SK-N-SH (cell line): Measurements from ENCODE around the gene NSD2. TPM values are rescaled to one million over a fixed set of nuclear protein-coding genes. Genes with fewer than 3 reads are reported as not detected.

Experiments
- CTCF ChIA-PET: fragments of 300-600, 350-600 bp; formaldehyde crosslinking; extraction: SDS; loops from one replicate; lab custom pipeline; 2021; lab: Yijun Ruan, JAX
- POLR2A ChIA-PET: fragments of 350-600 bp; sonication (Branson Sonifier 250); formaldehyde crosslinking; extraction: SDS; loops from one replicate; lab custom pipeline; 2020; ENCODE audit warnings: antibody characterized with exemption, inconsistent platforms; lab: Yijun Ruan, JAX
- DNase-seq: peaks from one replicate; pipeline ENCODE4 v3.0.0; 2012
- H2AFZ ChIP-seq: fragments of 200-600 bp; sonication (generic); 2 replicates; pipeline ENCODE4 v1.8.1; 2016; ENCODE audit warnings: antibody characterized with exemption, mild to moderate bottlenecking, low read depth
- H3F3A ChIP-seq: fragments of 200-600 bp; sonication (generic); replicated peaks from 2 replicates; pipeline ENCODE3; 2016; ENCODE audit warnings: antibody characterized with exemption, mild to moderate bottlenecking; ENCODE audit not compliant: insufficient read depth
- H3K27ac ChIP-seq, 2 experiments: fragments of 200-500 bp in 1 of 2; fragments of 200-600 bp in 1 of 2; sonication (Bioruptor generic) in 1 of 2; sonication (generic), shearing (Covaris generic) in 1 of 2; 2 replicates each; pipeline versions ENCODE4 v1.5.1 to v1.6.1; 2014 to 2016; ENCODE audit warnings: low read depth in 2 of 2, inconsistent platforms in 1 of 2, low read length in 1 of 2, mild to moderate bottlenecking in 1 of 2, mixed read lengths in 1 of 2
- H3K27me3 ChIP-seq: fragments of 200-600 bp; sonication (generic), shearing (Covaris generic); 2 replicates; pipeline ENCODE4 v1.6.1; 2016; ENCODE audit warnings: mixed run types; ENCODE audit not compliant: insufficient read depth
- H3K36me3 ChIP-seq, 2 experiments: fragments of 200-500 bp in 1 of 2; fragments of 200-600 bp in 1 of 2; sonication (Bioruptor generic) in 1 of 2; sonication (generic) in 1 of 2; replicated peaks in 1 of 2; 2 replicates each; pipeline versions ENCODE3 to v1.5.1; 2014 to 2016; ENCODE audit warnings: low read length in 1 of 2, mild to moderate bottlenecking in 1 of 2; ENCODE audit not compliant: insufficient read depth in 2 of 2, control insufficient read depth in 1 of 2
- H3K4me1 ChIP-seq, 2 experiments: fragments of 200-500 bp in 1 of 2; fragments of 200-600 bp in 1 of 2; sonication (Bioruptor generic) in 1 of 2; sonication (generic), shearing (Covaris generic) in 1 of 2; 2 replicates each; pipeline versions ENCODE4 v1.5.1 to v1.6.1; 2014 to 2016; ENCODE audit warnings: low read depth in 1 of 2, low read length in 1 of 2, mixed run types in 1 of 2; ENCODE audit not compliant: insufficient read depth in 2 of 2, control insufficient read depth in 1 of 2
- H3K4me2 ChIP-seq: fragments of 200-600 bp; sonication (generic), shearing (Covaris generic); 2 replicates; pipeline ENCODE4 v1.6.1; 2017; ENCODE audit warnings: mixed run types
- H3K4me3 ChIP-seq, 2 experiments: fragments of 200-500 bp in 1 of 2; fragments of 200-600 bp in 1 of 2; sonication (Bioruptor generic) in 1 of 2; sonication (generic), shearing (Covaris generic) in 1 of 2; 2 replicates each; pipeline versions ENCODE4 v1.5.1 to v1.8.1; 2014 to 2016; ENCODE audit warnings: low read depth in 2 of 2, inconsistent platforms in 1 of 2, low read length in 1 of 2, mild to moderate bottlenecking in 1 of 2, mixed read lengths in 1 of 2, moderate library complexity in 1 of 2
- H3K79me2 ChIP-seq: fragments of 200-600 bp; sonication (generic); 2 replicates; pipeline ENCODE4 v1.8.1; 2017; ENCODE audit warnings: mild to moderate bottlenecking; ENCODE audit not compliant: insufficient read depth
- H3K9ac ChIP-seq: fragments of 200-600 bp; sonication (generic); 2 replicates; pipeline ENCODE4 v1.6.1; 2017; ENCODE audit warnings: mixed run types
- H3K9me2 ChIP-seq: fragments of 200-600 bp; sonication (generic); 2 replicates; pipeline ENCODE4 v1.6.1; 2017; ENCODE audit warnings: mixed run types
- H3K9me3 ChIP-seq: fragments of 200-600 bp; sonication (generic); 2 replicates; pipeline ENCODE4 v1.6.1; 2017; ENCODE audit warnings: mixed run types, mild to moderate bottlenecking, moderate library complexity
- H4K20me1 ChIP-seq: fragments of 200-600 bp; sonication (generic); 2 replicates; pipeline ENCODE4 v1.6.1; 2017; ENCODE audit warnings: mild to moderate bottlenecking, mixed run types; ENCODE audit not compliant: insufficient read depth
- ELF1 ChIP-seq: IDR thresholded peaks from 2 replicates; pipeline ENCODE4 v1.4.0; 2012
- FOSL2 ChIP-seq: IDR thresholded peaks from 2 replicates; pipeline ENCODE4 v1.4.0; 2012; ENCODE audit warnings: low read depth, mild to moderate bottlenecking, moderate library complexity, borderline replicate concordance
- FOXM1 ChIP-seq: IDR thresholded peaks from 2 replicates; pipeline ENCODE4 v1.4.0; 2012; ENCODE audit warnings: low read depth, mild to moderate bottlenecking
- GATA2 ChIP-seq: sonication (generic); formaldehyde crosslinking; IDR thresholded peaks from 2 replicates; pipeline ENCODE4 v1.5.0; 2020; ENCODE audit warnings: mild to moderate bottlenecking, missing genetic modification reagents
- IRF3 ChIP-seq: fragments of 150-350 bp; IDR thresholded peaks from 2 replicates; pipeline ENCODE4 v1.6.1; 2016; ENCODE audit warnings: mild to moderate bottlenecking, low read depth, low read length
- JUND ChIP-seq: IDR thresholded peaks from 2 replicates; pipeline ENCODE4 v1.4.0; 2012
- MXI1 ChIP-seq: IDR thresholded peaks from 2 replicates; pipeline ENCODE4 v1.6.1; 2012; ENCODE audit warnings: mild to moderate bottlenecking, low read depth, low read length, improper control_type of control experiment
- NFIC ChIP-seq: IDR thresholded peaks from 2 replicates; pipeline ENCODE4 v1.4.0; 2012; ENCODE audit warnings: borderline replicate concordance
- POLR2AphosphoS5 ChIP-seq: IDR thresholded peaks from 2 replicates; pipeline ENCODE4 v1.6.1; 2012; ENCODE audit warnings: low read depth, low read length
- RFX5 ChIP-seq: IDR thresholded peaks from 2 replicates; pipeline ENCODE4 v1.6.1; 2012; ENCODE audit warnings: mild to moderate bottlenecking, improper control_type of control experiment, low read length
- RXRA ChIP-seq: IDR thresholded peaks from 2 replicates; pipeline ENCODE4 v1.4.0; 2012; ENCODE audit warnings: low read depth, mild to moderate bottlenecking, borderline replicate concordance
- TCF12 ChIP-seq: IDR thresholded peaks from 2 replicates; pipeline ENCODE4 v1.4.0; 2012
- USF2 ChIP-seq: fragments of 150-350 bp; IDR thresholded peaks from 2 replicates; pipeline ENCODE4 v1.6.1; 2017; ENCODE audit warnings: antibody characterized with exemption, low read length, low read depth, borderline replicate concordance
- YY1 ChIP-seq: IDR thresholded peaks from 2 replicates; pipeline ENCODE4 v1.4.0; 2012; ENCODE audit warnings: low read depth, mild to moderate bottlenecking
- WGBS: methylation state at CpG from one replicate; pipeline ENCODE4 v1.1.6; 2017; ENCODE audit warnings: low lambda C conversion rate; 5-methylcytosine and 5-hydroxymethylcytosine counted together
- polyA plus RNA-seq, 3 experiments: library from polyadenylated mRNA; depleted of rRNA; stranded (reverse); fragments of >200 nt; gene quantifications; 2 replicates each; pipeline ENCODE4 v1.2.3, GENCODE V29; 2012
- TF ChIP-seq, protein P1 (sequence below): fragments of 200-600 bp; sonication (generic); IDR thresholded peaks from 2 replicates; pipeline ENCODE4 v1.6.1; 2017; ENCODE audit warnings: antibody characterized with exemption, mild to moderate bottlenecking, moderate library complexity
- TF ChIP-seq, protein P2 (sequence below): IDR thresholded peaks from 2 replicates; pipeline ENCODE4 v1.4.0; 2012; ENCODE audit warnings: low read depth, borderline replicate concordance
- TF ChIP-seq, protein P3 (sequence below): IDR thresholded peaks from 2 replicates; pipeline ENCODE4 v1.4.0; 2012; ENCODE audit warnings: low read depth, borderline replicate concordance

NSD2 gene
- polyA plus RNA-seq, 1 of the 3 experiments (the other 2 are of a cell fraction) = 34.2 TPM

DNA sequence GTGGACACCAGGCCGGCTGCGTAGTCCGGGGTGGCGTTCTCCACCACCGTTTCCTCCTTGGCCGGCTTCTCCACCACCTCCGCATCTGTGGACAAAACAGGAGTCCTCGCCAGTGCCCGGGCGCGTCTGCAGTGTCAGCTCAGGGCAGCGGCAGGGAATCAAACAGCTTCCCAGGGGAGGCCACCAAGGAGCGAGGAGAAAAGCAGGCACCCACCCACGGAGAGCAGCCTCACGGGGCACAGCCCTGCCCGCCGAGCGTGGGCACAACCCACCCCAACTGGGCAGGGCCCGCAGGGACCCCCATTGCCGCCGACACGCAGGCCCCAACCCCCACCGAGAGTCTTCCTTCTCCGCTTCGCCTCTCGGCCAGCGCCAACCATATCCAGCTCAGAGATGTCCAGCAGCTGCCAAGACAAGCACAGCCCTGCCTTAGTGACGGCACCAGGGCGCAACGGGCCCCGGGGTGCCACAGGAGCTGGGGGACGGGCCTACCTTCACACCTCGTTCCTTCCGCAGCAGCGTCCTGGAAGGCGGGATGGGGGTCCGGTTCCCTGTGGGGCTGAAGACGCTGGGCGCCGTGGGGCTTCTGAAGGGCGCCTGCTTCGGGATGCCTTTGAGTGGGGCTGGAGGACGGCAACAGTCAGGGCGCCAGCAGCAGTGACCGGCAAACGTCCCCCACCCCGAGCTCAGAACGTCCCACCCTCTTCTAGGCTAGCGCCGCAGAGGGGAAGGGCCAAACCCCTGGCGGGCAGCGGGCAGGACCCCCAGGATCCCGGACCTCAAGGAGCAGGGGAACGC, 114.8 kb downstream of the NSD2 start:
- H3K9me2 ChIP-seq = no peaks in the 10 kb centered on the region
- peaks cover 14% of the 10 kb centered on the region for H3F3A ChIP-seq
- 0 out of 2 replicates have a peak, but pooled peaks cover 5% of the 10 kb centered on the region for H4K20me1 ChIP-seq
- H2AFZ ChIP-seq = no peak overlapping the region
- peak; percentile 34 for DNase-seq
- TF ChIP-seq FOXM1 (no peak), POLR2AphosphoS5 (no peak), IRF3 (no peak), FOSL2 (no peak), YY1 (no peak), USF2 (no peak), RXRA (no peak), RFX5 (no peak), GATA2 (CRISPR knock-in tag) (no peak), MXI1 (no peak), TCF12 (no peak), JUND (no peak), ELF1 (no peak), NFIC (no peak)
- TF ChIP-seq, protein P1, sequence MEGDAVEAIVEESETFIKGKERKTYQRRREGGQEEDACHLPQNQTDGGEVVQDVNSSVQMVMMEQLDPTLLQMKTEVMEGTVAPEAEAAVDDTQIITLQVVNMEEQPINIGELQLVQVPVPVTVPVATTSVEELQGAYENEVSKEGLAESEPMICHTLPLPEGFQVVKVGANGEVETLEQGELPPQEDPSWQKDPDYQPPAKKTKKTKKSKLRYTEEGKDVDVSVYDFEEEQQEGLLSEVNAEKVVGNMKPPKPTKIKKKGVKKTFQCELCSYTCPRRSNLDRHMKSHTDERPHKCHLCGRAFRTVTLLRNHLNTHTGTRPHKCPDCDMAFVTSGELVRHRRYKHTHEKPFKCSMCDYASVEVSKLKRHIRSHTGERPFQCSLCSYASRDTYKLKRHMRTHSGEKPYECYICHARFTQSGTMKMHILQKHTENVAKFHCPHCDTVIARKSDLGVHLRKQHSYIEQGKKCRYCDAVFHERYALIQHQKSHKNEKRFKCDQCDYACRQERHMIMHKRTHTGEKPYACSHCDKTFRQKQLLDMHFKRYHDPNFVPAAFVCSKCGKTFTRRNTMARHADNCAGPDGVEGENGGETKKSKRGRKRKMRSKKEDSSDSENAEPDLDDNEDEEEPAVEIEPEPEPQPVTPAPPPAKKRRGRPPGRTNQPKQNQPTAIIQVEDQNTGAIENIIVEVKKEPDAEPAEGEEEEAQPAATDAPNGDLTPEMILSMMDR = no peak
- TF ChIP-seq, protein P2, sequence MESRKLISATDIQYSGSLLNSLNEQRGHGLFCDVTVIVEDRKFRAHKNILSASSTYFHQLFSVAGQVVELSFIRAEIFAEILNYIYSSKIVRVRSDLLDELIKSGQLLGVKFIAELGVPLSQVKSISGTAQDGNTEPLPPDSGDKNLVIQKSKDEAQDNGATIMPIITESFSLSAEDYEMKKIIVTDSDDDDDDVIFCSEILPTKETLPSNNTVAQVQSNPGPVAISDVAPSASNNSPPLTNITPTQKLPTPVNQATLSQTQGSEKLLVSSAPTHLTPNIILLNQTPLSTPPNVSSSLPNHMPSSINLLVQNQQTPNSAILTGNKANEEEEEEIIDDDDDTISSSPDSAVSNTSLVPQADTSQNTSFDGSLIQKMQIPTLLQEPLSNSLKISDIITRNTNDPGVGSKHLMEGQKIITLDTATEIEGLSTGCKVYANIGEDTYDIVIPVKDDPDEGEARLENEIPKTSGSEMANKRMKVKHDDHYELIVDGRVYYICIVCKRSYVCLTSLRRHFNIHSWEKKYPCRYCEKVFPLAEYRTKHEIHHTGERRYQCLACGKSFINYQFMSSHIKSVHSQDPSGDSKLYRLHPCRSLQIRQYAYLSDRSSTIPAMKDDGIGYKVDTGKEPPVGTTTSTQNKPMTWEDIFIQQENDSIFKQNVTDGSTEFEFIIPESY = no peak
- TF ChIP-seq, protein P3, sequence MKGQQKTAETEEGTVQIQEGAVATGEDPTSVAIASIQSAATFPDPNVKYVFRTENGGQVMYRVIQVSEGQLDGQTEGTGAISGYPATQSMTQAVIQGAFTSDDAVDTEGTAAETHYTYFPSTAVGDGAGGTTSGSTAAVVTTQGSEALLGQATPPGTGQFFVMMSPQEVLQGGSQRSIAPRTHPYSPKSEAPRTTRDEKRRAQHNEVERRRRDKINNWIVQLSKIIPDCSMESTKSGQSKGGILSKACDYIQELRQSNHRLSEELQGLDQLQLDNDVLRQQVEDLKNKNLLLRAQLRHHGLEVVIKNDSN = no peak
- ChIA-PET POLR2A (no interaction called here), CTCF (no interaction called here)
- H3K4me2 ChIP-seq = no peak overlapping the region
- H3K79me2 ChIP-seq = peaks cover 4% of the 10 kb centered on the region; the same call in 1 of the 2 replicates
- H3K9me3 ChIP-seq = no peaks in the 10 kb centered on the region
- H3K27ac ChIP-seq = peak overlapping the region in 1 of 2 experiments; percentile 96; a peak in 1 of 4 replicates
- no peak overlapping the region for H3K4me3 ChIP-seq
- peaks cover 0 to 24% of the 10 kb centered on the region in 2 experiments; a peak in 1 of 4 replicates for H3K4me1 ChIP-seq
- no peaks in the 10 kb centered on the region for H3K27me3 ChIP-seq
- no peak overlapping the region for H3K9ac ChIP-seq
- 97% methylated on average over 14 of the region's 54 CpGs for WGBS
- H3K36me3 ChIP-seq = peaks cover 19 to 82% of the 10 kb centered on the region in 2 experiments
